Right ventricle myocardium inferior (tissue), 1 donor: ENCODE measurements around the gene LGALS8. TPM values are rescaled to one million over a fixed set of nuclear protein-coding genes. Genes with fewer than 3 reads are reported as not detected.
"Not testable (repeated sequence)": the region's sequence is repeated elsewhere in the genome, so short reads cannot be mapped to it uniquely, and the experiment has no call there.

Experiments
- ATAC-seq: fragments of 200-7000 bp; cut with Tn5 transposase; one replicate; pipeline ENCODE4 v1.9.1; 2020; ENCODE audit warnings: mild to moderate bottlenecking, moderate library complexity
- DNase-seq: peaks from one replicate; pipeline ENCODE4 v3.0.0; 2021; ENCODE audit errors: missing footprints
- intact Hi-C: fragments of 100-400 bp; cut with DNase I; formaldehyde crosslinking; loops from one replicate; pipeline ENCODE4 v1.11.0; 2022
- total RNA-seq: library from RNA; stranded (reverse); fragmentation: NEBNext Ultra II Directional; extraction: Animal tissue kit (Norgen Biotek cat#: 25700); gene quantifications from one replicate; pipeline ENCODE4 v1.2.1, GENCODE V29; 2021
- donor health status: DM: no; HTN: yes; CAD: no; lungs with severe emphysema.

Gene LGALS8
- total RNA-seq, 1 donor from 2014 or later = 92.3 TPM

GRCh38 chr1:236561976-236562375 lies 38.2 kb downstream of the LGALS8 start:
- ATAC-seq (no peak), DNase-seq (no peak)
- intact Hi-C loops = no loop called here

GRCh38 chr1:236565530-236565929 lies 41.7 kb downstream of the LGALS8 start:
- intact Hi-C loops = no loop called here
- DNase-seq (no peak), ATAC-seq (no peak)

GRCh38 chr1:236568285-236568894 lies 44.6 kb downstream of the LGALS8 start:
- ATAC-seq (no peak), DNase-seq (no peak)
- intact Hi-C loops = no loop called here

GRCh38 chr1:236575523-236575922 lies 51.7 kb downstream of the LGALS8 start:
- intact Hi-C loops = no loop called here
- ATAC-seq = no peak
- no peak for DNase-seq

- no peak for DNase-seq
- intact Hi-C loops = no loop called here
- no peak for ATAC-seq
Observed at GRCh38 chr1:236576004-236576403, 52.2 kb downstream of the LGALS8 start.

- DNase-seq, intact Hi-C loops, ATAC-seq: not testable (repeated sequence)
Observed at GRCh38 chr1:236577041-236577440, 53.3 kb downstream of the LGALS8 start.

- DNase-seq = no peak
- intact Hi-C loops = no loop called here
- no peak for ATAC-seq
Observed at GRCh38 chr1:236578661-236579060, 54.9 kb downstream of the LGALS8 start.

GRCh38 chr1:236580404-236580803 lies 56.6 kb downstream of the LGALS8 start:
- ATAC-seq, intact Hi-C loops, DNase-seq: not testable (repeated sequence)

- DNase-seq = no peak
- intact Hi-C loops = no loop called here
- no peak for ATAC-seq
Observed at GRCh38 chr1:236581528-236581927, 57.7 kb downstream of the LGALS8 start.

- DNase-seq (no peak), ATAC-seq (no peak)
- intact Hi-C loops = no loop called here
Observed at GRCh38 chr1:236589531-236589930, 65.7 kb downstream of the LGALS8 start.

- ATAC-seq (no peak), DNase-seq (no peak)
- intact Hi-C loops = no loop called here
Observed at GRCh38 chr1:236590553-236591150, 66.9 kb downstream of the LGALS8 start.

- intact Hi-C loops = loop anchor here (10.0 kb wide), 1 partner anchor 273 kb away; no protein-coding TSS in a partner anchor
- DNase-seq (no peak), ATAC-seq (no peak)
Observed at GRCh38 chr1:236602171-236602570, 78.4 kb downstream of the LGALS8 start.

Other genes with a start within 250 kb of the LGALS8 start
- gene ERO1B, start 242.0 kb upstream of the LGALS8 start, total RNA-seq = 7.2 TPM
- 1.6 TPM for gene EDARADD, start 129.7 kb upstream of the LGALS8 start, total RNA-seq
- gene HEATR1, start 80.5 kb downstream of the LGALS8 start, total RNA-seq = 9.6 TPM
- gene ACTN2, start 162.5 kb downstream of the LGALS8 start, total RNA-seq = 2,525 TPM